Esophagus squamous epithelium (tissue), 4 donors: ENCODE data around the gene TAGLN.

ENCODE experiments used
- CTCF ChIP-seq, 6 experiments: fragments of 450-650 bp in 4 of 6; fragments of 200-600 bp in 2 of 6; sonication (generic) in 2 of 6; IDR thresholded peaks; one replicate each; pipeline ENCODE4 v1.5.1; 2016 to 2019; ENCODE audit warnings: antibody characterized with exemption in 6 of 6, mild to moderate bottlenecking in 4 of 6, moderate library complexity in 4 of 6
- POLR2A ChIP-seq, 4 donors: fragments of 450-650 bp; IDR thresholded peaks; one replicate each; pipeline ENCODE4 v1.6.1; 2017; ENCODE audit warnings: antibody characterized with exemption in 4 of 4, mild to moderate bottlenecking in 4 of 4, moderate library complexity in 3 of 4

- TF ChIP-seq CTCF (IDR thresholded peaks at IDR 0.05) (no peak), POLR2A (IDR thresholded peaks at IDR 0.05) (no peak)
Measured at GRCh38 chr11:117225553-117226170, 26.5 kb downstream of the TAGLN start.
